Pons (tissue), 1 donor: ENCODE measurements around the gene DHPS.
"Not testable (repeated sequence)": the region's sequence is repeated elsewhere in the genome, so short reads cannot be mapped to it uniquely, and the experiment has no call there.

Experiments used
- DNase-seq: peaks from one replicate; pipeline ENCODE4 v3.0.0-alpha.2; 2016; ENCODE audit warnings: low spot score

DHPS gene

DNA sequence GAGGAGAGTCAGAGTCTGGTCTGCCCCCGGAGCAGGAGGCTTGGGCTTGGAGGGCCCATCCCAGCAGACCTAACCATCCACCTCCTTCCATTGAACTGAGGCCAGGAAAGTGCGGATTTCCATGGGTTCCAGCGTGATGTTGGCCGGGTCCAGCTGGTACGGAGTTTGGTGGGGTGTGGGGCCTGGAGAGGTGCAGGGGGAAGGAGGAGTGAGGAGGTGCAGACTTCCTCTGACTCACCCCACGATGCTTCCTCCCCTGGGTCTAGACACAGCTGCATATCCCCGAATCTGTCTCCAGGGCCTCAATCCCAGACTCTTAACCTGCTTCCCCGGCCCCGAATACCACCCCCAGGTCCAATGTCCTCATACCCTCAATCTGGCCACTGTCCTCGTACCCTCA lies 35.1 kb downstream of the DHPS start:
- no peak for DNase-seq

DNA sequence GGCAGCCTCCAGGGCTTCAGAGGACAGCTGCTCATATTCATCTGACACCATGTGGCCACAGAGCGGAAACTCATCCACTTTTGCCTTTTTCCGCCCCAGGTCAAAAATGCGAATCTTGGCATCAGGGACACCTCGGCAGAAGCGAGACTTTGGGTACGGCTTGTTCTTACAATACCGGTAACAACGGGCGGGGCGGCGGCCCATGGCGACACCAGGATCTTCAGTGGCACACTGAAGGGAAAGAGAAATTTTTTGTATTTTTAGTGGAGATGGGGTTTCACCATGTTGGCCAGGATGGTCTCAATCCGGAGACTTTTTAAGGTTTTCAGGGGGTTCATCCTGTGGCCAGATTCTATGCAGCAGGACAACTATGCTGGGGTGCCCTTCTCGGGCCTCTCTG lies 38.0 kb downstream of the DHPS start:
- DNase-seq: not testable (repeated sequence)

DNA sequence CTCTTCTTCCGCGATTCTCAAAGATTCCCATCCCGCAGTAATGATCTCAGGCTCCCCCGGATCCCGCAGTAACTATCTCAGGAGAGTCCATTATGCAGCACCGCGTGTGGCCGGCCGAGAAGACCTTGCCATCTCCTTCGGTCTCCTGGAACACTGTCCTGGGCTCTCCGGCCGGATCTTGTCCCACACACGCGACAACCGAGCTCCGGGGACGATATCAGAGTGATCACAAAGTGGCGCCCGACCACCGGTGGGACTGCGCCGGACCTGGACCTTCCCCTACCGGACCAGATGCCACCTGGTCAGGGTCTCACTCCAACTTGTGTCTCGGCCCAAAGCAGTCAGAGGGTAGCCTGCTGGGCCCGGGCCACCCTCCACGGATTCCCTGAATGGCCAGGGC lies 39.2 kb downstream of the DHPS start:
- DNase-seq: no peak

DNA sequence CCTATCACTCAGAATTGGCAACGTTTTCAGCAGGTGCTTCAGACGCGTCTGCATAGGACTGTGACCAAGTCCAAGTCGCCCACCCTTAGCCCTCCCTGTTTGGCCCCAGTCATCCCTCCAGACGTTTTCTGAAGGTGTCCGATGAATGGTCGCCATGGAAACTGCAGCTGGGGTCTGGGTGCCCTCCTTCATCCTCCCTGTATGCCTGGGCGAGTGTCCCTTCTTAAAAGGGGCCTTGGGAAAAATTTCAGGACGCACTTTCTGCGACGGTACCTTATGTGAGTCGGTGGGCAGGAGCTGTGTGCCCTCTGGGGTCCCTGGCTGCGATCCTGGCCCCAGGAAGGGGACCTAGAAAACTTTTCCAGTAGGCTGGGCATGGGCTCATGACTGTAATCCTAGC lies 40.2 kb downstream of the DHPS start:
- no peak for DNase-seq

DNA sequence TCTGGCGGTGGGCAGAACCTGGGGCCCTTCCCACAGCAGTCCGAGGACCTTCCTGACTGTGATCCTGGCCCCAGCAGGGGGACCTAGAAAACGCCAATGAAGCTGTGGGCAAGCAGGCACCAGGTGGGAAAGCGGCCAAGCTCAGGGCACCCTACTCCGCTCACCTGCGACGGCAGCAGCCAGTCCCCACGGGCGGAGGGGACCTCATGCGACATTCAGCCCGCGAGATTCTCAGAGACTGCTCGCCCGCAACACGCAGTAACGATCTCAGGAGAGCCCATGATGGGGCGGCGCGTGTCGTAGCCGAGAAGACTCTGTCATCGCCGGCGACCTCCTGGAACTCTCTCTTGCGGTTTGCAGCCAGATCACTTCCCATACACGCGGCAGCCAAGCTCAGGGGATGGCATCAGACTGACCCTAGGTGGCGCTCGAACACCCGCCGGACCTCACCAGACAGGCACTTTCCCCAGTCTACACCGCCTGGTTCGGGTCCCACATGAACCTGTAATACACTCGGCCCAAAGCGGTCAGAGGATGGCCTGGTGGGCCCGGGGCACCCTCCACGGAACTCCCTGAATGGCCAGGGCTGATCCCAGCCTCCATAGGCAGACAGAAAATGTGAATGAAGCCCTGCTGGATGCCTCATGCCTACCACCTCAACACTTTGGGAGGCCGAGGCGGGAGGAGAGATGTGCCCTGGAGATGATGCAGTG lies 41.6 kb downstream of the DHPS start:
- DNase-seq: peak; percentile 66

DNA sequence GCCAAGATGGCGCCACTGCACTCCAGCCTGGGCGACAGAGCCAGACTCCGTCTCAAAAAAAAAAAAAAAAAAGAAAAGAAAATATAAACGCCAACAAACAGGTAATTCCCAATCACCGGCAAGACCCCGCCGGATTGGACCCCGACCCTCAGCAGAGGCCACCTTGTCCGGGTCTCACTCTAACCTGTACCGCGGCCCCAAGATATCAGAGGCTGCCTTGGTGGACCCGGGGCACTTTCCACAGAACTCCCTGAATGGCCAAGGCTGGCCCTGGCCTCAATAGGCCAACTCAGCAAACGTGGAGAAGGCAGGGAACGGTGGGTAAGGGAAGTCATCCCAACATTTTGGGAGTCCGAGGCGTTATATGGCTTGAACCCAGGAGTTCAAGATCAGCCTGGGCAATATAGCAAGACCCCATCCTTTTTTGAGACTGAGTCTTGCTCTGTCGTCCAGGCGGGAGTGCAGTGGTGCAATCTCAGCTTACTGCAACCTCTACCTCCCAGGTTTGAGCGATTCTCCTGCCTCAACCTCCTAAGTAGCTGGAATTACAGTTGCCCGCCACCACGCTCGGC lies 43.0 kb downstream of the DHPS start:
- DNase-seq: no peak

DNA sequence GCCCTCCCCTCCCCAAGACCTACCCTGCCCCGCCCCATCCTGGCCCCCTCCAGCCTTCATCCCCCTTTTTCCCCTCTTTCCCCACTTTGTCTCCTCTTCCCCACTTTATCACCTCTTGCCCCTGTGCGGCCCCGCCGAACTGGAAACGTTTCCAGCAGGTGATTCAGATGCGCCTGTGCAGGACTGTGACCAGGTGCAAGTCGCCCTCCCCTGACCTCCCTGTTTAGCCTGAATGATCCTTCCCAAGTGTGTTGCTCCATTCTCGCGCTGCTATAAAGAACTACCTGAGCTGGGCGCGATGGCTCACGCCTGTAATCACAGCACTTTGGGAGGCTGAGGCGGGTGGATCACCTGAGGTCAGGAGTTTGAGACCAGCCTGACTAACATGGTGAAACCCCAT lies 45.0 kb downstream of the DHPS start:
- DNase-seq: no peak

DNA sequence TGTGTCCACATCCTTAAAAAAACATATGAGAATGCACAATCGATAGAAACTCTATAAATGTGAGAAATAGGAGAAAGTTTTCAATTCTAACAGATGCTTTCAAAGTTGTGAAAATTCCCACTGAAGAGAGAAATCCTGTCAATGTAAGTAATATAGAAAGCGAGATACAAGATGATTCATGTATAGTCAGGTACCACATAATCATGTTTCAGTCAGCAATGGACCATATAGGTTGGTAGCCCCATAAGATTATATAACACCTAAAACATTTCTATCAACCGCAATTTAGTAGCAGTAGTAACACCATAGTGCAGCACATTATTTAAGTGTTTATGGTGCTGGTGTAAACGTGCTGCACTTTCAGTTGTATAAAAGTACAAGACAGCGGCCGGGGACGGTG lies 52.5 kb downstream of the DHPS start:
- DNase-seq: no peak

DNA sequence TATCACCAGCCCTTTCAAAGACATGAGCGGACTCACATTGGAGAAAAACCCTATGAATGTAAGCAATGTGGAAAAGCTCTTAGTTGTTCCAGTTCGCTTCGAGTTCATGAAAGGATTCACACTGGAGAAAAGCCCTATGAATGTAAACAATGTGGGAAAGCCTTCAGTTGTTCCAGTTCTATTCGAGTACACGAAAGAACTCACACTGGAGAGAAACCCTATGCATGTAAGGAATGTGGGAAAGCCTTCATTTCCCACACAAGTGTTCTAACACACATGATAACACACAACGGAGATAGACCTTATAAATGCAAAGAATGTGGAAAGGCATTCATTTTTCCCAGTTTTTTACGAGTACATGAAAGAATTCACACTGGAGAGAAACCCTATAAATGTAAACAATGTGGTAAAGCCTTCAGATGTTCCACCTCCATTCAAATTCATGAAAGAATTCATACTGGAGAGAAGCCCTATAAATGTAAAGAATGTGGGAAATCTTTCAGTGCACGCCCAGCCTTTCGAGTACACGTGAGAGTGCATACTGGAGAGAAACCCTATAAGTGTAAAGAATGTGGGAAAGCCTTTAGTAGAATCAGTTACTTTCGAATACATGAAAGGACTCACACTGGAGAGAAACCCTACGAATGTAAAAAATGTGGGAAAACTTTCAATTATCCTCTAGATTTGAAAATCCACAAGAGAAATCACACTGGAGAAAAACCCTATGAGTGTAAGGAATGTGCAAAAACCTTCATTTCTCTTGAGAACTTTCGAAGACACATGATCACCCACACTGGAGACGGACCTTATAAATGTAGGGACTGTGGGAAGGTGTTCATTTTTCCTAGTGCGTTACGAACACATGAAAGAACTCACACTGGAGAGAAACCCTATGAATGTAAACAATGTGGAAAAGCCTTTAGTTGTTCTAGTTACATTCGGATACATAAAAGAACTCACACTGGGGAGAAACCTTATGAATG lies 53.3 kb downstream of the DHPS start:
- no peak for DNase-seq

DNA sequence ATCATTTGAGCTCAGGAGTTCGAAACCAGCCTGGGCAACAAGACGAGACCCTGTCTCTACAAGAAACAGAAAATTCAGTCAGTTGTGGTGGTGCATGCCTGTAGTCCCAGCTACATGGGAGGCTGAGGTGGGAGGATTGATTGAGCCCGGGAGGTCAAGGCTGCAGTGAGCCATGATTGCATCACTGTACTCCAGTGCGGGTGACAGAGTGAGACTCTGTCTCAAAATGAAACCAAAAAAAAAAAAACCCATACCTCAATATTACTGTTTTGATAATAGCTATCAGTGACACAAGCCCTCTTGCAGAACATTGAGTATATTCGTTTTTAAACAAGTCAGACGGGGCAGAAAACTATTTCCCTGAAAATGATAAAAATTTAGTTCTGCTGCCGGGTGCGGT lies 54.7 kb downstream of the DHPS start:
- DNase-seq: no peak
